ENCODE results near the gene DLGAP3. TPM values are rescaled to one million over a fixed set of nuclear protein-coding genes. Genes with fewer than 3 reads are reported as not detected.
A peak's percentile ranks its signal among the peaks of the same experiment; 100 is the strongest.

The DLGAP3 gene, protein sequence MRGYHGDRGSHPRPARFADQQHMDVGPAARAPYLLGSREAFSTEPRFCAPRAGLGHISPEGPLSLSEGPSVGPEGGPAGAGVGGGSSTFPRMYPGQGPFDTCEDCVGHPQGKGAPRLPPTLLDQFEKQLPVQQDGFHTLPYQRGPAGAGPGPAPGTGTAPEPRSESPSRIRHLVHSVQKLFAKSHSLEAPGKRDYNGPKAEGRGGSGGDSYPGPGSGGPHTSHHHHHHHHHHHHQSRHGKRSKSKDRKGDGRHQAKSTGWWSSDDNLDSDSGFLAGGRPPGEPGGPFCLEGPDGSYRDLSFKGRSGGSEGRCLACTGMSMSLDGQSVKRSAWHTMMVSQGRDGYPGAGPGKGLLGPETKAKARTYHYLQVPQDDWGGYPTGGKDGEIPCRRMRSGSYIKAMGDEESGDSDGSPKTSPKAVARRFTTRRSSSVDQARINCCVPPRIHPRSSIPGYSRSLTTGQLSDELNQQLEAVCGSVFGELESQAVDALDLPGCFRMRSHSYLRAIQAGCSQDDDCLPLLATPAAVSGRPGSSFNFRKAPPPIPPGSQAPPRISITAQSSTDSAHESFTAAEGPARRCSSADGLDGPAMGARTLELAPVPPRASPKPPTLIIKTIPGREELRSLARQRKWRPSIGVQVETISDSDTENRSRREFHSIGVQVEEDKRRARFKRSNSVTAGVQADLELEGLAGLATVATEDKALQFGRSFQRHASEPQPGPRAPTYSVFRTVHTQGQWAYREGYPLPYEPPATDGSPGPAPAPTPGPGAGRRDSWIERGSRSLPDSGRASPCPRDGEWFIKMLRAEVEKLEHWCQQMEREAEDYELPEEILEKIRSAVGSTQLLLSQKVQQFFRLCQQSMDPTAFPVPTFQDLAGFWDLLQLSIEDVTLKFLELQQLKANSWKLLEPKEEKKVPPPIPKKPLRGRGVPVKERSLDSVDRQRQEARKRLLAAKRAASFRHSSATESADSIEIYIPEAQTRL
- under 1 TPM; 0.38 to 0.83 TPM for total RNA-seq

DNA sequence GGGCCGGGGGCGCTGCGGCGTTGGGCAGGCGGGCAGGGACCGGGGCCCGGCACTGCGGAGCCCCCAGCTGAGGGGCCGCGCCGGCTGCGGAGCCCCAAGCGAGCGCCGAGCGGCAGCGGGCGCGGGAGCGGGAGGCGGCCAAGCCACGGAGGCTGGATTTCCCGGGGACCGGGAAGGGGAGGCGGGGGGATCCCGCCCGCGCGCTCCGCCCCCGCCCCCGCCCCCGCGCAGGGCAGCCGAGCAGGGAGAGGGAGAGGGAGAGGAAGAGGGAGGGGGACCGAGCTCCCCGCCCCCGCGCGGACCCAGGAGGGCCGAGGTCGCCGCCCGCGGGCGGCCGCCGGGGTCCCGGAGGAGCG lies at the start of gene DLGAP3:
Gene DLGAP3, minus strand, starts transcription at position 154 of the 356 bp plus-strand sequence. CDS start 24,267 bp downstream, outside the sequence.
- Mint-ChIP-seq H3K9me3 (no peaks in the 10 kb centered on the region), H3K36me3 (ENCODE audit: low read depth) (no peaks in the 10 kb centered on the region), H3K4me1 (ENCODE audit: low read depth) (peaks cover 7% of the 10 kb centered on the region), H3K27me3 (peaks cover 45% of the 10 kb centered on the region), H3K27ac (no peak within 1 kb of the TSS), H3K4me3 (peak within 1 kb of the TSS; percentile 62)
- TF ChIP-seq, protein P1, sequence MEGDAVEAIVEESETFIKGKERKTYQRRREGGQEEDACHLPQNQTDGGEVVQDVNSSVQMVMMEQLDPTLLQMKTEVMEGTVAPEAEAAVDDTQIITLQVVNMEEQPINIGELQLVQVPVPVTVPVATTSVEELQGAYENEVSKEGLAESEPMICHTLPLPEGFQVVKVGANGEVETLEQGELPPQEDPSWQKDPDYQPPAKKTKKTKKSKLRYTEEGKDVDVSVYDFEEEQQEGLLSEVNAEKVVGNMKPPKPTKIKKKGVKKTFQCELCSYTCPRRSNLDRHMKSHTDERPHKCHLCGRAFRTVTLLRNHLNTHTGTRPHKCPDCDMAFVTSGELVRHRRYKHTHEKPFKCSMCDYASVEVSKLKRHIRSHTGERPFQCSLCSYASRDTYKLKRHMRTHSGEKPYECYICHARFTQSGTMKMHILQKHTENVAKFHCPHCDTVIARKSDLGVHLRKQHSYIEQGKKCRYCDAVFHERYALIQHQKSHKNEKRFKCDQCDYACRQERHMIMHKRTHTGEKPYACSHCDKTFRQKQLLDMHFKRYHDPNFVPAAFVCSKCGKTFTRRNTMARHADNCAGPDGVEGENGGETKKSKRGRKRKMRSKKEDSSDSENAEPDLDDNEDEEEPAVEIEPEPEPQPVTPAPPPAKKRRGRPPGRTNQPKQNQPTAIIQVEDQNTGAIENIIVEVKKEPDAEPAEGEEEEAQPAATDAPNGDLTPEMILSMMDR (IDR thresholded peaks at IDR 0.05) = no peak
- ChIA-PET POLR2A (no interaction called here), CTCF (no interaction called here)
- DNase-seq = no peak
- ATAC-seq = no peak
- intact Hi-C loops (cut with micrococcal nuclease) = no loop called here

- ChIA-PET POLR2A (no interaction called here), CTCF (no interaction called here)
- H3K36me3 Mint-ChIP-seq (ENCODE audit: low read depth) = peaks cover 22% of the 10 kb centered on the region
- peaks cover 25% of the 10 kb centered on the region for H3K4me1 Mint-ChIP-seq (ENCODE audit: low read depth)
- ATAC-seq (no peak), DNase-seq (no peak)
- no peak overlapping the region for H3K4me3 Mint-ChIP-seq
- H3K27me3 Mint-ChIP-seq = no peaks in the 10 kb centered on the region
- no peak overlapping the region for H3K27ac Mint-ChIP-seq
- no peaks in the 10 kb centered on the region for H3K9me3 Mint-ChIP-seq
- intact Hi-C loops (cut with micrococcal nuclease) = no loop called here
- TF ChIP-seq, protein P1 (IDR thresholded peaks at IDR 0.05) = no peak
Measured at GRCh38 chr1:34978921-34979320, 49.5 kb upstream of the DLGAP3 start.

- ChIA-PET CTCF (no interaction called here), POLR2A (no interaction called here)
- Mint-ChIP-seq H3K4me3 (no peak overlapping the region), H3K27ac (peak overlapping the region; percentile 17), H3K4me1 (ENCODE audit: low read depth) (peaks cover 17% of the 10 kb centered on the region), H3K36me3 (ENCODE audit: low read depth) (peaks cover 21% of the 10 kb centered on the region), H3K27me3 (no peaks in the 10 kb centered on the region), H3K9me3 (no peaks in the 10 kb centered on the region)
- TF ChIP-seq, protein P1 (IDR thresholded peaks at IDR 0.05) = no peak
- no peak for ATAC-seq
- intact Hi-C loops (cut with micrococcal nuclease) = no loop called here
- no peak for DNase-seq
Measured at GRCh38 chr1:34977858-34978257, 48.4 kb upstream of the DLGAP3 start.

- intact Hi-C loops (cut with micrococcal nuclease) = no loop called here
- ChIA-PET POLR2A (no interaction called here), CTCF (no interaction called here)
- Mint-ChIP-seq H3K4me3 (no peak overlapping the region), H3K36me3 (ENCODE audit: low read depth) (peaks cover 19% of the 10 kb centered on the region), H3K27me3 (no peaks in the 10 kb centered on the region), H3K4me1 (ENCODE audit: low read depth) (peaks cover 17% of the 10 kb centered on the region), H3K9me3 (no peaks in the 10 kb centered on the region), H3K27ac (no peak overlapping the region)
- TF ChIP-seq, protein P1 (IDR thresholded peaks at IDR 0.05) = no peak
- DNase-seq (no peak), ATAC-seq (no peak)
Measured at GRCh38 chr1:34977210-34977471, 47.7 kb upstream of the DLGAP3 start.
